GM18868 (cell line): ENCODE measurements around the gene AMOT.

Source experiments
- ATAC-seq: cut with Tn5 transposase; IDR thresholded peaks from one replicate; pipeline ENCODE4 v1.9.1; 2021; ENCODE audit warnings: mild to moderate bottlenecking, moderate library complexity; ENCODE audit not compliant: unreplicated experiment

The AMOT gene

GRCh38 chrX:112753116-112753515 is 87.5 kb downstream of the AMOT start:
- ATAC-seq: no peak

GRCh38 chrX:112751076-112751475 is 89.6 kb downstream of the AMOT start:
- ATAC-seq: no peak

- ATAC-seq: no peak
Measured at GRCh38 chrX:112746812-112747595, 93.6 kb downstream of the AMOT start.

- no peak for ATAC-seq
Measured at GRCh38 chrX:112738347-112739033, 102.1 kb downstream of the AMOT start.

GRCh38 chrX:112736310-112736709 is 104.3 kb downstream of the AMOT start:
- no peak for ATAC-seq

GRCh38 chrX:112735147-112735546 is 105.5 kb downstream of the AMOT start:
- no peak for ATAC-seq

- no peak for ATAC-seq
Measured at GRCh38 chrX:112734290-112734689, 106.3 kb downstream of the AMOT start.

- no peak for ATAC-seq
Measured at GRCh38 chrX:112731793-112732192, 108.8 kb downstream of the AMOT start.
